Osteocyte (in vitro differentiated cells): ENCODE measurements around the gene TYRP1. TPM values are rescaled to one million over a fixed set of nuclear protein-coding genes. Genes with fewer than 3 reads are reported as not detected.

Source experiments
- DNase-seq: peaks from one replicate; pipeline ENCODE4 v3.0.0; 2021; ENCODE audit warnings: mixed read lengths; ENCODE audit not compliant: unreplicated experiment; ENCODE audit errors: extremely low spot score
- H3K27ac Mint-ChIP-seq: one replicate; pipeline ENCODE4 v1.8.0; 2021; ENCODE audit warnings: mild to moderate bottlenecking, mixed read lengths; ENCODE audit not compliant: unreplicated experiment
- H3K27me3 Mint-ChIP-seq: one replicate; pipeline ENCODE4 v1.8.0; 2021; ENCODE audit warnings: mixed read lengths; ENCODE audit not compliant: unreplicated experiment
- H3K36me3 Mint-ChIP-seq: one replicate; pipeline ENCODE4 v1.8.0; 2021; ENCODE audit warnings: mixed read lengths; ENCODE audit not compliant: unreplicated experiment
- H3K4me1 Mint-ChIP-seq: one replicate; pipeline ENCODE4 v1.8.0; 2021; ENCODE audit warnings: mixed read lengths; ENCODE audit not compliant: unreplicated experiment
- H3K4me3 Mint-ChIP-seq: one replicate; pipeline ENCODE4 v1.8.0; 2021; ENCODE audit warnings: mild to moderate bottlenecking, moderate library complexity, mixed read lengths; ENCODE audit not compliant: unreplicated experiment
- H3K9me3 Mint-ChIP-seq: one replicate; pipeline ENCODE4 v1.8.0; 2021; ENCODE audit warnings: mixed read lengths; ENCODE audit not compliant: unreplicated experiment
- CTCF ChIP-seq: fragments of 200-600 bp; sonication (generic); IDR thresholded peaks from 2 replicates; pipeline ENCODE4 v1.5.0; 2021; ENCODE audit warnings: antibody characterized with exemption, mild to moderate bottlenecking, moderate library complexity
- long read RNA-seq: library from polyadenylated mRNA; unstranded; transcript quantifications from one replicate; pipeline ENCODE4 v2.0.0, GENCODE V29; 2021
- total RNA-seq: library from RNA; stranded (reverse); gene quantifications from 2 replicates; pipeline ENCODE4 v1.2.1, GENCODE V29; 2021

The TYRP1 gene, protein sequence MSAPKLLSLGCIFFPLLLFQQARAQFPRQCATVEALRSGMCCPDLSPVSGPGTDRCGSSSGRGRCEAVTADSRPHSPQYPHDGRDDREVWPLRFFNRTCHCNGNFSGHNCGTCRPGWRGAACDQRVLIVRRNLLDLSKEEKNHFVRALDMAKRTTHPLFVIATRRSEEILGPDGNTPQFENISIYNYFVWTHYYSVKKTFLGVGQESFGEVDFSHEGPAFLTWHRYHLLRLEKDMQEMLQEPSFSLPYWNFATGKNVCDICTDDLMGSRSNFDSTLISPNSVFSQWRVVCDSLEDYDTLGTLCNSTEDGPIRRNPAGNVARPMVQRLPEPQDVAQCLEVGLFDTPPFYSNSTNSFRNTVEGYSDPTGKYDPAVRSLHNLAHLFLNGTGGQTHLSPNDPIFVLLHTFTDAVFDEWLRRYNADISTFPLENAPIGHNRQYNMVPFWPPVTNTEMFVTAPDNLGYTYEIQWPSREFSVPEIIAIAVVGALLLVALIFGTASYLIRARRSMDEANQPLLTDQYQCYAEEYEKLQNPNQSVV
- total RNA-seq: not detected in 2 replicates
- long read RNA-seq: 0 reads

DNA sequence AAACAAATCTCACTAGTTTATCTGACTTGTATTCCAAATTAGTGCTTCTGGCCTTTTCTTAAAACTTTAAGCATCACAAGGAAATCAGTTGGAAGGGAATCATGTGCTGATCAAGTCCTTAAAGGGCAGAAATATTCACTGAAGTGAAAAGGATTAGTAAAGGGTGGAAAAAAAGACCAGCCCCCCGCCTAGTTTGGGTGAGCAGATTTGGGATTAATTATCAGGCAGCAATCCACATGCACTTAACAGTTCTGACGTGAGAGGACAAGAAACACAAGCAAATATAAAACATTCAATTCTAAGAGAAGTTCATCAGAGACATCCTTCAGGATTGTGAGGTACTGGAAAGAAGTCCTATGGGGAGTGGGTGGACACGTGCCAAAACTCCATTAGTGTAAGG lies at the start of gene TYRP1:
TYRP1 (plus strand) TSS at position 245 of the 400 bp plus-strand sequence. CDS start 612 bp downstream, outside the sequence.
- Mint-ChIP-seq H3K27me3 (no peaks in the 10 kb centered on the region), H3K9me3 (peaks cover 6% of the 10 kb centered on the region), H3K4me3 (no peak within 1 kb of the TSS), H3K27ac (no peak within 1 kb of the TSS), H3K36me3 (no peaks in the 10 kb centered on the region), H3K4me1 (peaks cover 12% of the 10 kb centered on the region)
- no peak for TF ChIP-seq CTCF
- no peak for DNase-seq

- Mint-ChIP-seq H3K27me3 (peaks cover 47% of the 10 kb centered on the region), H3K36me3 (no peaks in the 10 kb centered on the region), H3K9me3 (no peaks in the 10 kb centered on the region), H3K4me3 (no peak overlapping the region), H3K4me1 (no peaks in the 10 kb centered on the region), H3K27ac (no peak overlapping the region)
- no peak for TF ChIP-seq CTCF
- no peak for DNase-seq
These were observed 49.5 kb upstream of the TYRP1 start for GRCh38 chr9:12643686-12644085.

- no peaks in the 10 kb centered on the region for H3K9me3 Mint-ChIP-seq
- H3K36me3 Mint-ChIP-seq: no peaks in the 10 kb centered on the region
- DNase-seq: no peak
- no peak overlapping the region for H3K4me3 Mint-ChIP-seq
- no peak overlapping the region for H3K27ac Mint-ChIP-seq
- TF ChIP-seq CTCF: no peak
- peaks cover 46% of the 10 kb centered on the region for H3K27me3 Mint-ChIP-seq
- no peaks in the 10 kb centered on the region for H3K4me1 Mint-ChIP-seq
These were observed 44.3 kb upstream of the TYRP1 start for GRCh38 chr9:12648925-12649324.

- Mint-ChIP-seq H3K9me3 (no peaks in the 10 kb centered on the region), H3K4me3 (no peak overlapping the region), H3K36me3 (no peaks in the 10 kb centered on the region), H3K27me3 (peaks cover 42% of the 10 kb centered on the region), H3K27ac (no peak overlapping the region), H3K4me1 (no peaks in the 10 kb centered on the region)
- TF ChIP-seq CTCF: no peak
- DNase-seq: no peak
These were observed 42.1 kb upstream of the TYRP1 start for GRCh38 chr9:12651125-12651524.

DNA sequence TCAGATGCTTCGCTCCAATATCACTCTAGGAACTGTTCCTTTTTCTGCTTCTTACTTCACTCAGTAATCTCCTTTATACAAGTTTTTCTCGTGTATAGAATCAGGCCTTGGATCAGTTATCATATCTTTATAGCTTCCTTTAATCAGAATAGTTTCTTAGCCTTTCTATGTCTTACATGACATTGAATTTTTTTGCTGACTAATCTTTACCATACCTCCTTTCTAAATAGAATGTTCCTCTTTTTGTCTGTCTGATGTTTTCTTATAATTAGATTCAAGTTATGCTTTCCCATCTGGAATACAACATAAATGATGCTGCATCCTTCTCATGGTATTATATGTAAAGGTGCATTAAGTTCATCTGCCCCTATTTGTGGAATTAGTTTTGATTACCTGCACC lies 40.2 kb upstream of the TYRP1 start:
- Mint-ChIP-seq H3K36me3 (no peaks in the 10 kb centered on the region), H3K4me1 (no peaks in the 10 kb centered on the region)
- DNase-seq: no peak

More for the DNA sequence above, 40.2 kb upstream of the TYRP1 start:
- no peak overlapping the region for H3K4me3 Mint-ChIP-seq
- H3K27me3 Mint-ChIP-seq: peaks cover 32% of the 10 kb centered on the region
- H3K27ac Mint-ChIP-seq: no peak overlapping the region
- H3K9me3 Mint-ChIP-seq: no peaks in the 10 kb centered on the region
- TF ChIP-seq CTCF: no peak
